RPMI7951 (cell line): ENCODE measurements around the gene GYPC. TPM values are rescaled to one million over a fixed set of nuclear protein-coding genes. Genes with fewer than 3 reads are reported as not detected.
"Not testable (repeated sequence)": the region's sequence is repeated elsewhere in the genome, so short reads cannot be mapped to it uniquely, and the experiment has no call there.

Experiments
- DNase-seq: peaks from one replicate; pipeline ENCODE4 v3.0.0-alpha.2; 2012; ENCODE audit warnings: low read depth
- total RNA-seq: library from RNA; depleted of rRNA; stranded (reverse); fragments of >200 nt; shearing (Covaris generic); gene quantifications from 2 replicates; pipeline ENCODE4 v1.2.3, GENCODE V29; 2014; rRNA removed

Gene GYPC, protein sequence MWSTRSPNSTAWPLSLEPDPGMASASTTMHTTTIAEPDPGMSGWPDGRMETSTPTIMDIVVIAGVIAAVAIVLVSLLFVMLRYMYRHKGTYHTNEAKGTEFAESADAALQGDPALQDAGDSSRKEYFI
- total RNA-seq: 185 and 192 TPM in 2 replicates

DNA sequence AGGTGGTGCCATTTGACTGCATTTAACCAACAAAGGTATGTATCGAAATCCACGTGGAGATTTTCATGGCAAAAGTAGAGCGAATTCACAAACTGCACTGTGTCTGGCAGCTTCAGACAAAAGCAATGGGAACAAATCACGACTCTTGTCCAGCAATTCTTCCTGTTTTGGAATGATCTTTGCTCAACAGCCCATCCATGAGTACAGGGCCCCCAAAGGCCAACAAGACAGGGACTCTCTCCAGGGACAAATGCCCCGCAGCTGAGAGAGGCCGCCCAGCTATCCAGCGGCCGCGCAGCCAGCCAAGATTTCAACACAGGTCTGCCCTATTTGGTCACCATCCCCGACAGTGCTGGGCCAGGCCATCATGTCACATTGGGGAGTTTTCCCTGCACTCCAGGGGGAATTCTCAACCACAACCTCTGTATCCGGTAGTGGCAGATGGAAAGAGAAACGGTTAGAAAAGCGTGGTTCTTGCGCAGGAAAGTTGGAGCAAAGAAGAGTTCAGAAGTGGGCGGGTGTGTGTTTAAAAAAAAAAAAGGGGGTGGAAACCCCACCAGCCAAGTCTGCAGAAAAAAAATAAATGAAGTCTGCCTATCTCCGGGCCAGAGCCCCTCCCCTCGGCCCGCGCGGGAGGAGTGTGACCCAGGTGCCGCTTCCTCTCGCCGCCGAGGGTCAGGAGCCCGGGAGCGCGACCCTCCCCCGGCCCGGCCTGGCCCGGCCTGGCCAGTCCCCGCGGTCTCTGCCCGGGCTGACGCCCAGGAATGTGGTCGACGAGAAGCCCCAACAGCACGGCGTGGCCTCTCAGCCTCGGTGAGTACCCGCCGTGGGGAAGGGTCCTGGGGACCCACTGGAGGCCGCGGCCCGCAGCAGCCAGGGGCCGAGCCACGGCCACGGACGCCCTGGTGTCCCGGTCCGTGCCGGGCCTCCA, at the start of gene GYPC:
TSS of gene GYPC (plus strand) at position 659 of the 931 bp plus-strand sequence. CDS start at position 765, 106 bp downstream.
- peak; percentile 96 for DNase-seq

DNA sequence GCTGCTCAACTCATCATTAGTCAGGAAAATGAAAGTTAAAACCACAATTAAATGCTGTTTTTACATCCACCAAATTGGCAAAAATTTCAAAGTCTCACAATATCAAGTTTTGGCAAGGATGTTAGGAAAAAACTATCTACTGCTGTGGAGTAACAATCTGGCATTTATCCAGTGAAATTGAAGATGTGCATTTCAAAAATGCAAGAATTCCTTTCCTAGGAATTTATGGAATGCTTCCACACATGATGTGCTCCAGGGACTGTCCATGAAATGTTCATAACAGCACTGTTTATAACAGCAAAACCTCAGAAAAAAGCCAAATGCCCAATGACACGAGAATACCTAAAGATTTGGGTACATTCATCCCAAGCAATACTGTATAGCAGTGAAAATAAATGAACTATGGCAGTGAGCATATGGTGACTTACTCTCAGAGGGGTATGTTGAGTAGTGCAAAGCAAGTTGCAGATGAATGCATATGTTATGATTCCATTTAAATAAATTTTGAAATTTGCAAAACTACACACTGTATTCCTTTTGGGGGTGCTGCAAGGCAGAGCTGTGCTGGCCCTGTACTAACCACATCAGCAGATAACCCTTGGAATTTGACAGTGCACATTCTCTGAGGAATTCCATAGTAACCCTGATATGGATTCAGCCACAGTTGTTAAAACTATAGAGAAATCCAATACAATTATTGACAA, 41.3 kb upstream of the GYPC start:
- peak; percentile 61 for DNase-seq

DNA sequence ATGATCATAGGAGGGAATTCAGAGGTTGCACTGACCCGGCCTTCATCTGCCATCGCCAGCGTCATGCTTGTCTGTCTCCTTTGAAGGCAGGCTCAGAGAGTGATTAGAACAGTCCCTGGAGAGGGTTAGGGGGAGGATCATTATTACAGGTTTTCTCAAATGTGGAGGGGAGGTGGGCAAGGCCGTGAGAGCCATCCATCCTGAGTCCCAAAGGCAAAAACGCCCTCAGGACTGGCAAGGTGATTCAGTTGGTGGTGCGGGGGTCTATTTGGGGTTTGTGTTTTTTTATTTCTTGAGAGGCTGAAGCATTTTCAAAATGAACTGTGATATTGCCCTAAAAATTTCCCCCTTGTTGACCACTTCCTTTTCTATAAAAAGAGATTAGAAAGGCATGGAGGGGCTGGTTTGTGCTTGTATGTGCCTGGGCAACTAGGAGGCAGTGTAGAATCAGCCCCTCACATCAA, 39.3 kb upstream of the GYPC start:
- DNase-seq: no peak

DNA sequence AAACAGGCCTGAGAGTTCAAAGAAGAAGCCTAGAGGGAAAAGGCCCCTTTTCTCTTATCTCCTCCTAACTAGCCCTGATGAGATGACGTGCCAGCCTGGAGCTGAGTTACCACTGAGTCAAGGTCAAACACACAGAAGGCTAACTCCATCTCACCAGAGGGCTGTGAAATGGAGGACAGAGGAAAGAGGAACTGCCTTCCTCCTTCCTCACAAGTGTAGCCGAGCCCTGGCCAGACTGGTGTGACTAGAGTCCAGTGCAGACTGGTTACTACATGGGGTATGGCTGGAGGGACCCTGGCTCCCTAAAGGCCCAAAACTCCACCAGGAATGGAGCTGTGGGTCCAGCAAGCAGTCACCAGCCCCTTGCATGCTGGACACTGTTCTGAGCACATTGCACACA, 35.7 kb upstream of the GYPC start:
- DNase-seq: no peak

DNA sequence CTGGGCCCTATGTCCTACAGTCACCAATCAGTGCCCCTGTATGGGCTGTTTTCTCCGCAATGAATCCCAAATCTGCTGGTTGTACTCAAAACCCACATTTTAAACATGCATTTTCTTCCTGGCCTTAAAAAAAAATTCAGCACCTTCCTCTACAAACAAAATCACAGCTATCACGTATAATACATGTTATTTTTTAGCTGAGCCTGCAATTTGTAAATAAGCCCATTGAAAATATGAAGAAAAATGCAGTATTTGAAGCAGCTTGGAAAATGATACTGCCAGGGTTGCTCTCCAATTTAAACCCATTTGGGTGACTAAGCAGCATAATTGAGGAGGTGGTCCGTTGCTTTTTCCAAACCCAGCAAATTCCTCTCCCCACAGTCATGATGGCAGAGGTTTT, 33.0 kb upstream of the GYPC start:
- no peak for DNase-seq

DNA sequence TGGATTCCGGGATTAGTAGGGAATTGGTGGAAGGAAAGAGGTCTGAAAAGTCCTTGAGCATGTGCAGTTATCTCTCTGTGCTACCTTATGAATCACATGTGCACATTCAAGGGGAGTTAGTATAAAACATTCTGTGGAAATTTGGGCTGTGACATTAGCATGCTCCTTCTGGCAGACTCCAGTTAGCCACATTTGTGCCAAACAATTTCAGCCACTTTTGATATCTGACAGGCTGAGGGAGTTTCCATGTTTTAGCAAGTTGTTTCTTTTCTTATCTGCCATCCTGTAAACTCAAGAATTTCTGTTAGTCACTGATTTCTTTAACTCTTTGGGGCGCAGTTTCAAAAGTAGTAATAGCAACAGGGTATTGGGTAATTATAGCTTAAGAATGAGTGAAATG, 28.3 kb upstream of the GYPC start:
- no peak for DNase-seq

DNA sequence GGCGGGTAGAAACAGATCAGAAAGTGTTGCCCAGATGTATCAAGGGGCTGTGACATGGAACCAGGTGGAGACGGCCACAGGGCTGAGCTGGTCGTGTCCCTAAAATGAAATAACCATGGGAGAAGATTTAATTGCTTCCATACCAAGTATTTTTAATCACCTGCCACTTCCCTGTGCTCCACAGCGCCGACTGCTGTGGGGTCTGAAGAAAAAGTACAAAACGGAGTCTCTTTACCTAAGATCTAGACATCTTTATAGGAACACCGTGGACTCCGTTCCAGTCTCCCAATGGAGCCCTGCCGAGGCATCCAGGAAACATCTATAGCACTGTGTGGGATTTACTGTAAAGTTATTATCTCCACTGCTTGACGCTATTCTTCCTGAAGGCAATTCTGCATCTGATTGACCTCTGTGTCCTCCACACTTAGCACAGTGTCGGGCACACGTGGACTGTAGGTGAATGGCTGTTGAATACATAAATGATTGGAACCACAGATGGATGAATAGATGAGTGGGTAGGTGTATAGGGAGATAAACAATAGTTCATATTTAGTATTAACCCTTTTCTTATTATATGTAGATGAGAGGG, 21.6 kb upstream of the GYPC start:
- no peak for DNase-seq

DNA sequence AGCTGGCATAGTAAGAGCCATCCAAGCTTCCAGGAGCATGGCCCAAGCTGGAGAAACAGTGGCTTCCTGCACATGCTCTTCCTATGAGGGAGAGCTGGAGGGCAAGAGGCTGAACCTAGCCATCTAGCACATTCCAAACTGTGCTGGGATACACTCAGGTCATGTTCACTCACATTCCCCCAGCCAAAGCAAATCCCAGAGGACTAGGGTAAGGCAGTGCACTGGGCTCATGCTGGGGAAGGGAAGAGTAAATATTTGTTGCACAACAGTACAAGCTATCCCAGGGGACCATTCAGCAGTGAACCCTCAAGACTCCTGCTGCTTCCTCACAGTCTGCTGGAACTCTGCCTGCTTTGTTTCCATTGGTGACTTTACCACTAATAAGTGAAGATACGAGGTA, 20.7 kb upstream of the GYPC start:
- DNase-seq: no peak

DNA sequence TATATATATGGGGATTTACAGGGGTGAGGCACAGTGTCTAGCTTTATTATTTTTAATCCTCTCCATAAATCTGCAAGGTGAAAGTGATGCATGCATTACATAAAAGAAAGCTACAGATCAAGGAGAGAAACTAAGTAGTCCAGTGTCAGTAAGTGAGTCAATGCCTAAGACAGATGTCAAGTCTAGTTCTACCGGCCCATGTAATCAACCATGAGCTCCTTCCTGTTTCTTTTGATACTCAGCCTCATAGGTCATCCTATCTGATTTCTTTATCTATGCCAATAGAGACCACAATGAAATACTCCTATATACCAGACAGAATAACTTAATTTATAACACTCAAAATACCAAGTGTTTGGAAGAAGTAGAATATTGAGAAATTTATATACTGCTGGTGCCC, 20.2 kb upstream of the GYPC start:
- DNase-seq: no peak

DNA sequence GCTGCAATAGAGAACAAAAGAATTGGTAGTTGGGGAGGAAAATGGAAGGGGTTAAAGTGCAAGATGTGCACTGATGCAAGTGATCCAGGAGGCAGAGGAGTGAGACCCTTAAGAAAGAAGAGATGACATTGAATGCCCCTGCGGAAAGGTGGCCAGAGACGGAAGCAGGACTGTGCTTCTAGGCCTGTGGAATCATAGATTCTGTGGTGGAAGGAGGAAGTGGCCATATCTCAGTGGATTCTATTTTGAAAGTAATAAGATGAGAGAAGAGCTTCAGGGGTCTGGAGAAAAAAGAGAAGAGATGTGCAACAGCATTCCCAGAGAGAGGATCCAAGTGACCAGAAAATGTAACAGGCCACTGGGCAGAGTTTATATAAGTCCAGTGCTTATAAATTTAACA, 18.6 kb upstream of the GYPC start:
- no peak for DNase-seq

DNA sequence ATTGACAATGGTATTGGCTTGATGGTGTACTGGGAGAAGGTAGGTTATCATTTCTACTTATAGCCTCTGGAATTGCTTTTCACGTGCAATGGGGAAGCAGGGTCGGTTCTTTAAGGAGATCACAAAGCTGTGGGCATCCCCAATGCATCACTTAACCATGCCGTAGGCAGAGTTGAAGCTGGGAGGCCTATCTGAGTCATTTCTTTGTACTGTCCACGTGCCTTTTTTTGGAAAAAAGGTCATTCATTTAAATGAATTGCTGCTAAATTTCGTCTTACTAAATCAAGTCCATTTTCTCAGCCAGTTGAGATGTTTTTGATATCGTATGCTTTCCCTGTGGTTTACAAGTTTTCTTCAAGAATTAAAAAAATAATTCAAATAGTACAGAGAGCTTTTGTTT, 17.2 kb upstream of the GYPC start:
- DNase-seq: peak; percentile 21

DNA sequence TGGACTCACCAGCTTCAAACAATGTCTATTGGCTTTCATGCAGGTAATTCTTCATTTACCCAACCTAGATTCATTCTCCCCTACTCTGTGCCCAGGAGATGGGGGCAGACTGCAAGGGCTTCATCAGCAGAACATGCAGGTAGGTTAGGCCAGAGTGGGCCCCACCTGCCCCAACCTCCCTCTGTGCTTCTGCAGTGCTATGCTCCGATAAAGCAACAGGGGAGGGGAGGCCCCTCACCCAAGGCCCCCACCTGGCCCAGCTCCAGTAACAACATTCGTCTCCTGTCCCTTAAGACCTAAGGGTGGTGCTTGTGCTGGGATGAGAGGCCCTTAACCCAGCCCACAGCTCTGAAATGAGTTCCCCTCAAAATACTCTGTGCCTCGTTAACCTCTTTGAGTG, 16.7 kb upstream of the GYPC start:
- no peak for DNase-seq

DNA sequence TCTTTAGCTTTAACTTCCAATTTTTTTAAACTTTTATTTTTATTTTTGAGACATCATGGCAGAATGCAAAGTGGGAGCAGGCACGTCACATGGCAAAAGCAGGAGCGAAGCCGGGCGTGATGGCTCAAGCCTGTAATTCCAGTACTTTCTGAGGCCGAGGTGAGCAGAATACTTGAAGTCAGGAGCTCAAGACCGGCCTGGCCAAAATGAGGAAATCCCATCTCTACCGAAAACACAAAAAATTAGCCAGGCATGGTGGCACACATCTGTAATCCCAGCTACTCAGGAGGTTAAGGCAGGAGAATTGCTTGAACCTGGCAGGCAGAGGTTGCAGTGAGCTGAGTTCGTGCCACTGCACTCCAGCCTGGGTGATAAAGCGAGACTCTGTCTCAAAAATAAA, 14.7 kb upstream of the GYPC start:
- DNase-seq: not testable (repeated sequence)

DNA sequence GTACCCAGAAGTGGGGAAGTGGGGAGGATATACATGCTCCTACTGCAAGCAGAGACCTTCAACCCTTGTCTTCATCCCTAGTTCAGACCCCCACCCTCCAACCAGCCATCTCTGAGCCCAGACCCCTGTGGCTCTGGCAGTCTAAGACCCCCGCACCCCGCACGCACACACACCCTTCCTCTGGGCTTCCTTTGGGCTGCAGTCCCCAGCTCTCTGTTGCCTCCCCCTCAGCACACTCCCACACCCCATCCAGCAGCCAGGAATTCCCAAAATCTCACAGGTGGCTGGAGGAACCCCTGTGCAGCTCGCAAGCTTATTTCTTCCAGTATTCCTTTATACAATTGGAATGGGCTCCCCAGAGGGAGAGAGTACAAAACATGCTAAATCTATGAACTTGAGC, 13.9 kb upstream of the GYPC start:
- no peak for DNase-seq

DNA sequence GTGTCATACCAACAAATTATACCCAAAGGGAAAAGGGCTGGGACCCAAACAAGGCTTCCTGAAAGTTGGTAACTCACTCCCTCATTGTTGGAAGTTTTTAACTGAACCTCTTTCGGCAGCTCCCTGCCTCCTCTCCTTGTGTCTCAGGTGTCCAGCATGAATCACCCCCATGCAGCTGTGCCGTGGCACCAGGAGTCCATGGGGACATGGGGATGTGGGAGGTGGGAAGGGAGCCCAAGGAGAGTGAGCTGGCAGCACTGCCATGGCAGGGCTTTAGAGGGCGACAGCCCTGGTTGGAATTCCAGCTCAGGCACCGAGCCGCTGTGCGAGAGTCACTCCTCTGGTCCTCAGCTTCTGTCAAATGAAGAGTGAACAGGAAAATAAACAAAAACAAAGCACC, 12.5 kb upstream of the GYPC start:
- DNase-seq: no peak

DNA sequence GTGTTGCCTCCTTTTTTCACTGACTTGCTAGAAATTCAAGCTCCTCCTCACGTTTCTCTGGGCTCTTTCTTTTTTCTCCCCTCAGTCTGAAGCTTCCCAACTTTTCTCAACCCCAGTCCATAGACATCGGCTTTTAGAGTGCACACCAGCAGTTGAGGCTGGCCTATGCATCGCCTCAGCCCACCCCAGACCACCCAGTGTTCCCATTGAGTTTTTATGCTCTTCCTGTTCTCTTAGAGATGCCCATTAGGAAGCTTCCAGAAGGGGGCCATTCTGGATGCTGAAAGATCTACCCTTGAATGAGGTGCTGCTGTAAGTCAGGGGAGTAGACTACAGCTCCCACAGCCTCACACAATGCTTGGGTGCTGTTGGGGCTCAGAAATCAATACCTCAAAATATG, 12.0 kb upstream of the GYPC start:
- no peak for DNase-seq

DNA sequence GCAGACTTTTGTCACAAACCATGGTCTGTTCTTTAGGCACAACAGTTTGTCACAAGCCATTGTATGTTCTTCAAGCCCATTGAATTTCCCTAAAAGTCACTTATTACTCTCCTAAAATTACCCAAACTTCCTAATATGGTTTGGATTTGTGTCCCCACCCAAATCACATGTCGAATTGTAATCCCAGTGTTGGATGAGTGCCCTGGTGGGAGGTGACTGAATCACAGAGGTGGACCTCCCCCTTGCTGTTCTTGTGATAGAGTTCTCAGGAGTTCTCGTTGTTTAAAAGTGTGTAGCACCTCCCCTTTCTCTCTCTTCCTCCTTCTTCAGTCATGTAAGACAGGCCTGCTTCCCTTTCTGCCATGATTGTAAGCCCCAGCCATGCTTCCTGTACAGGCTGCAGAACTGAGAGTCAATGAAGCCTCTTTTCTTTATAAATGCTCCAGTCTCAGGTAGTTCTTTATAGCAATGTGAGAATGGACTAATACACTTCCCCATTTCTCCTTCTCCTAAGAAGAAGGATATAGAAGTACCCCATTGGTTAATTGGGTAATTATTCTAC, 11.2 kb upstream of the GYPC start:
- DNase-seq: no peak

DNA sequence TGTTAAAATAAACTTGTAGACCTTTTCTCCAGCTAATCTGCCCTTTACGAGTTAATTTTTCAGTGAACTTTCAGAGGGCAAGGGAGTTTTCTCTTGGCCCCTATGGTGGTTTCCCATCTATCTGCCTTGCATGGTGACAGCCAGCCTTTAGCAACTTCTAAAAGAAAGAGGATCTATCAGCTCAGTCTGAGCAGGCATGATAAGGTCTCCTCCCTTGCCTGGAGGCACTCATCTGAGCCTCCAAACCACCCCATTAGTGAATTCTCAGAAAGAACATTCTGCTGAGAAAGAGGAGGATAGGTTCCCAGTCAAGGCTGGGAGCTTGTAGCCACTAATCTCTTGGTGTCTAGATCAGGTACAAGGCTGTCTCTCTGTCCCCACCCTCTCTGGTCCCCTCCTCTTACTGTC, 10.7 kb upstream of the GYPC start:
- DNase-seq: no peak

DNA sequence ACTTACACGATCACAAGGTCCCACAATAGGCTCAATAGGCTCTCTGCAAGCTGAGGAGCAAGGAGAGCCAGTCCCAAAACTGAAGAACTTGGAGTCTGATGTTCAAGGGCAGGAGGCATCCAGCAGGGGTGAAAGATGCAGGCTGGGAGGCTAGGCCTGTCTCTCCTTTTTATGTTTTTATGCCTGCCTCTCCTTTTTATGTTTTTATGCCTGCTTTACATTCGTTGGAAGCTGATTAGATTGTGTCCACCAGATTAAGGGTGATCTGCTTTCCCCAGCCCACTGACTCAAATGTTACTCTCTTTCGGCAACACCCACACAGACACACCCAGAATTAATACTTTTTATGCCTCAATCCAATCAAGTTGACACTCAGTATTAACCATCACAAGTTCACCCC, 9.9 kb upstream of the GYPC start:
- DNase-seq: no peak

DNA sequence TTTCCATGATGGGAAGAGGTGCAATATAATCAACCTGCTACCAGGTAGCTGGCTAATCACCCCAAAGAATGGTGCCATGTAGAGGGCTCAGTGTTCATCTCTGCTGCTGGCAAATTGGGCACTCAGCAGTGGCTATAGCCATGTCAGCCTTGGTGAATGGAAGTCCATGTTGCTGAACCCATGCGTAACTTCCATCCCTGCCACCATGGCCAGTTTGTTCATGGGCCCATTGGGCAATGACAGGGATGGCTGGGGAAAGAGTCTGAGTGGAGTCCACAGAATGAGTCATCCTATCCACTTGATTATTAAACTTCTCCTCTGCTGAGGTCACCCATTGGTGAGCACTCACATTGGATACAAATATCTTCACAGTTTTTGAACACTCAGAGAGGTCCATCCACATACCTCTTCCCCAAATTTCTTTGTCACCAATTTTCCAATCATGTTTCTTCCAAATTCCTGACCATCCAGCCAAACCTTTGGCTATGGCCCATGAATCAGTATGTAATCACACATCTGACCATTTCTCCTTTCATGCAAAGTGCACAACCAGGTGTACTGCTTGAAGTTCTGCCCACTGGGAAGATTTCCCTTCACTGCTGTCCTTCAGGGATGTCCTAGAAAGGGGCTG, 8.1 kb upstream of the GYPC start:
- DNase-seq: not testable (repeated sequence)

DNA sequence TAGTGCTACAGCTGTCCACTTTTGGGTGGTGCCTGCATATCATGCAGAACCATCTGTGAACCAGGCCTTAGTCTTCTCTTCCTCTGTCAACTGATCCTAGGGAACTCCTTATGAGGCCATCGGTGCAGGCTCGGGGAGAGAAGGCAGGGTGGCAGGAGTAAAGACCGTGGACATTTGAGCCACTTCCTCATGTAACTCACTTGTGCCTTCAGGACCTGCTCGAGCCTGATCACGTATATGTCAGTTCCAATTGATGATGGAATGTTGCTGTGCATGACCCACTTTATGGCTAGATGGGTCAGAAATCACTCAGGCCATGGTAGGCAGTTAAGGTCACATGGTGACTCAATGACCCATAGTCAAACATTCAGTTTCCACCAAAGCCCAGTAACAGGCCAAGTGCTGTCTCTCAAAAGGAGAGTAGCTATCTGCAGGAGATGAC, 7.6 kb upstream of the GYPC start:
- DNase-seq: not testable (repeated sequence)
